GM13977 (cell line): ENCODE data around the gene MGLL.

Source experiments
- DNase-seq: peaks from one replicate; pipeline ENCODE4 v3.0.0; 2012; ENCODE audit warnings: low spot score
- CTCF ChIP-seq: IDR thresholded peaks from 2 replicates; pipeline ENCODE4 v1.5.1; 2012; ENCODE audit warnings: mild to moderate bottlenecking, control low read depth; ENCODE audit not compliant: insufficient read depth; ENCODE audit errors: extremely low read depth, missing control alignments
- in situ Hi-C: fragments of 300-500 bp; cut with MboI; formaldehyde crosslinking; loops from one replicate; pipeline ENCODE4 v1.12.0; 2022; ENCODE audit warnings: low sequenced_read_pairs, low pct_unique_long_range_greater_than_20kb, mixed read lengths, inconsistent platforms; ENCODE audit not compliant: unreplicated experiment

The MGLL gene

GRCh38 chr3:127844326-127844942 is 22.1 kb upstream of the MGLL start:
- in situ Hi-C loops, result no loop called here
- DNase-seq, result peak; percentile 42
- TF ChIP-seq CTCF, result no peak

GRCh38 chr3:127840671-127841070 is 18.4 kb upstream of the MGLL start:
- in situ Hi-C loops, result no loop called here
- no peak for TF ChIP-seq CTCF
- no peak for DNase-seq

GRCh38 chr3:127839099-127839498 is 16.8 kb upstream of the MGLL start:
- in situ Hi-C loops, result no loop called here
- TF ChIP-seq CTCF, result no peak
- no peak for DNase-seq

- in situ Hi-C loops, result no loop called here
- no peak for TF ChIP-seq CTCF
- peak; percentile 86 for DNase-seq
These were observed 13.9 kb upstream of the MGLL start for GRCh38 chr3:127835993-127836882.

GRCh38 chr3:127834771-127835170 is 12.5 kb upstream of the MGLL start:
- DNase-seq, result no peak
- in situ Hi-C loops, result no loop called here
- TF ChIP-seq CTCF, result no peak

- TF ChIP-seq CTCF, result no peak
- in situ Hi-C loops, result no loop called here
These were observed 11.1 kb upstream of the MGLL start for GRCh38 chr3:127833281-127834032.

More at GRCh38 chr3:127833281-127834032, 11.1 kb upstream of the MGLL start:
- DNase-seq, result no peak
